Right lobe of liver (tissue), 6 donors: ENCODE measurements around the gene SETBP1. TPM values are rescaled to one million over a fixed set of nuclear protein-coding genes. Genes with fewer than 3 reads are reported as not detected.

ENCODE experiments used
- ATAC-seq, 4 donors: fragments of 200-7000 bp; cut with Tn5 transposase; one replicate each; pipeline ENCODE4 v1.9.1; 2020; ENCODE audit warnings: mild to moderate bottlenecking in 4 of 4, moderate library complexity in 4 of 4
- DNase-seq, 3 donors: peaks; one replicate each; pipeline ENCODE4 v3.0.0-alpha.2; 2020
- H3K27ac ChIP-seq, 3 donors: fragments of 200-600 bp; one replicate each; pipeline ENCODE4 v1.8.0; 2022
- H3K27me3 ChIP-seq, 2 donors: fragments of 200-600 bp; one replicate each; pipeline ENCODE4 v1.8.0; 2022
- H3K36me3 ChIP-seq, 4 donors: fragments of 200-600 bp; sonication (generic) in 1 of 4; one replicate each; pipeline versions ENCODE4 v1.5.1 to v1.8.0; 2017 to 2022; ENCODE audit warnings: control low read depth in 1 of 4
- H3K4me1 ChIP-seq, 4 donors: fragments of 200-600 bp; sonication (generic) in 1 of 4; one replicate each; pipeline versions ENCODE4 v1.5.1 to v1.8.0; 2017 to 2022; ENCODE audit warnings: control low read depth in 1 of 4
- H3K4me3 ChIP-seq, 3 donors: fragments of 200-600 bp; one replicate each; pipeline ENCODE4 v1.8.0; 2022
- H3K9me3 ChIP-seq, 4 donors: fragments of 200-600 bp; sonication (generic) in 1 of 4; one replicate each; pipeline versions ENCODE4 v1.5.1 to v1.8.0; 2017 to 2022; ENCODE audit warnings: control low read depth in 1 of 4
- CTCF ChIP-seq, 4 donors: fragments of 200-600 bp in 3 of 4; fragments of 450-650 bp in 1 of 4; IDR thresholded peaks; one replicate each; pipeline versions ENCODE4 v1.5.1 to v1.8.0; 2016 to 2022; ENCODE audit warnings: antibody characterized with exemption in 4 of 4, mild to moderate bottlenecking in 2 of 4
- POLR2A ChIP-seq: fragments of 450-650 bp; IDR thresholded peaks from one replicate; pipeline ENCODE4 v1.6.1; 2017; ENCODE audit warnings: antibody characterized with exemption, mild to moderate bottlenecking
- WGBS: methylation state at CpG from one replicate; pipeline ENCODE4 v1.1.6; 2018; ENCODE audit warnings: low coverage, low lambda C conversion rate; ENCODE audit not compliant: insufficient coverage; ENCODE audit errors: missing lambda C conversion rate; 5-methylcytosine and 5-hydroxymethylcytosine counted together
- intact Hi-C, 2 donors: fragments of 100-400 bp; cut with DNase I; formaldehyde crosslinking; loops; one replicate each; pipeline versions ENCODE4 v1.11.2 to v1.14.1; 2022
- total RNA-seq, 6 experiments: library from RNA; depleted of rRNA in 2 of 6; stranded (reverse); fragments of >200 nt in 2 of 6; fragmentation: NEBNext Ultra II Directional in 3 of 6; extraction: Animal tissue kit (Norgen Biotek cat#: 25700) in 3 of 6; gene quantifications; one replicate each; pipeline versions ENCODE4 v1.1.0 to v1.2.4, GENCODE V29; 2016 to 2023
- donor health status: DM: no; HTN: yes; CAD: no.
- donor health status: DM: no; HTN: no; CAD: no.
- donor health status: DM: no; HTN: no; CAD: no.
- donor health status: DM: no; HTN: yes; CAD: no.
- donor health status: DM: no; HTN: yes; CAD: no.

SETBP1 gene
- total RNA-seq, 6 experiments from 2014 or later: 14.3 to 29.1 (median 16.6) TPM

DNA sequence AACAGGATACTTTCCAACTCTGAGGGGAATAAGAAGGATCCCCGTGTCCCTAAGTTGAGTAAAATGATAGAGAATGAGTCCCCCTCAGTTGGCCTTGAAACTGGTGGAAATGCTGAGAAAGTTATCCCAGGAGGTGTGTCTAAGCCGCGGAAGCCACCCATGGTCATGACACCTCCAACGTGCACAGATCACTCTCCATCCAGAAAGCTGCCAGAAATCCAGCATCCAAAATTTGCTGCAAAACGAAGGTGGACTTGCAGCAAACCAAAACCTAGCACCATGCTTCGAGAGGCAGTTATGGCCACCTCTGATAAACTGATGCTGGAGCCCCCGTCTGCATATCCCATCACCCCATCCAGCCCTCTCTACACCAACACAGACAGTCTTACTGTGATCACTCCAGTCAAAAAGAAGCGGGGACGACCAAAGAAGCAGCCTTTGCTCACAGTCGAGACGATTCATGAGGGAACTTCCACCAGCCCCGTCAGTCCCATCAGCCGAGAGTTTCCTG, 270.1 kb downstream of the SETBP1 start:
- intact Hi-C loops: no loop called here
- Histone ChIP-seq H3K27ac (no peak overlapping the region), H3K27me3 (no peaks in the 10 kb centered on the region), H3K4me3 (no peak overlapping the region), H3K9me3 (no peaks in the 10 kb centered on the region), H3K4me1 (peaks cover 0 to 7% (median 2%) of the 10 kb centered on the region in 4 donors), H3K36me3 (peaks cover 0 to 8% (median 3%) of the 10 kb centered on the region in 4 donors)
- TF ChIP-seq POLR2A (no peak), CTCF (IDR thresholded peaks at IDR 0.05) (no peak)
- WGBS: 83% methylated on average over 9 of the region's 13 CpGs
- DNase-seq (no peak), ATAC-seq (no peak)

- ATAC-seq (no peak), DNase-seq (no peak)
- Histone ChIP-seq H3K4me1 (peaks cover 0 to 2% (median 0%) of the 10 kb centered on the region in 4 donors), H3K4me3 (no peak overlapping the region), H3K36me3 (peaks cover 0 to 8% (median 3%) of the 10 kb centered on the region in 4 donors), H3K27ac (no peak overlapping the region), H3K9me3 (no peaks in the 10 kb centered on the region), H3K27me3 (no peaks in the 10 kb centered on the region)
- TF ChIP-seq CTCF (IDR thresholded peaks at IDR 0.05): no peak
- TF ChIP-seq POLR2A: no peak
- WGBS: 95% methylated on average over 7 of the region's 14 CpGs
- intact Hi-C loops: no loop called here
Observed at GRCh38 chr18:44951748-44952147, 271.1 kb downstream of the SETBP1 start.

DNA sequence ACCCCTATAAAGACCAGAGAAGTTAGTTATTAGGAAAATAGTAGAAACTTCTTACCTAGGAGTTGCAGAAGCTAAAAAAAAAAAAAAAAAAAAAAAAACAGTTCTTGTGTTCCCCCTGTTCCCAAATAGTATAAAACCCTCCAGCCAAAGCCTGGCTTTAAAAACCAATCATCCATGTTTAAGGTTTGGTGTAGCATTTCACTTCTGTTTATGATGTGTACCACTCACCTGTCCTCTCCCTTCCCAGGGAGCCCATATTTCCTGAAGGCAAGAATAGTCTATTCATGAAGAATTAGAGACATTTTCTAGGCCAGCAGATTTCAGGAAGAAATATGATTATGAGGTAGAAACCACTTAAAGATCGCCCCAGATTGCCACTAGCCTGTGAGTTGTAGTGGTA, 273.6 kb downstream of the SETBP1 start:
- H3K4me1 ChIP-seq: peaks cover 0 to 15% (median 0%) of the 10 kb centered on the region in 4 donors
- intact Hi-C loops: no loop called here
- ATAC-seq (no peak), DNase-seq (no peak)
- H3K4me3 ChIP-seq: no peak overlapping the region
- H3K27ac ChIP-seq: no peak overlapping the region
- WGBS: 43% methylated on average over 1 of the region's 1 CpG
- no peaks in the 10 kb centered on the region for H3K27me3 ChIP-seq
- peaks cover 0 to 8% (median 3%) of the 10 kb centered on the region in 4 donors for H3K36me3 ChIP-seq
- TF ChIP-seq POLR2A (no peak), CTCF (IDR thresholded peaks at IDR 0.05) (no peak)
- no peaks in the 10 kb centered on the region for H3K9me3 ChIP-seq

- Histone ChIP-seq H3K27me3 (no peaks in the 10 kb centered on the region), H3K4me1 (peaks cover 0 to 15% (median 0%) of the 10 kb centered on the region in 4 donors), H3K27ac (no peak overlapping the region), H3K36me3 (peaks cover 0 to 4% (median 0%) of the 10 kb centered on the region in 4 donors), H3K9me3 (no peaks in the 10 kb centered on the region), H3K4me3 (no peak overlapping the region)
- 100% methylated on average over 1 of the region's 1 CpG for WGBS
- intact Hi-C loops: no loop called here
- ATAC-seq (no peak), DNase-seq (no peak)
- TF ChIP-seq POLR2A (no peak), CTCF (IDR thresholded peaks at IDR 0.05) (no peak)
Observed at GRCh38 chr18:44955825-44956224, 275.1 kb downstream of the SETBP1 start.

DNA sequence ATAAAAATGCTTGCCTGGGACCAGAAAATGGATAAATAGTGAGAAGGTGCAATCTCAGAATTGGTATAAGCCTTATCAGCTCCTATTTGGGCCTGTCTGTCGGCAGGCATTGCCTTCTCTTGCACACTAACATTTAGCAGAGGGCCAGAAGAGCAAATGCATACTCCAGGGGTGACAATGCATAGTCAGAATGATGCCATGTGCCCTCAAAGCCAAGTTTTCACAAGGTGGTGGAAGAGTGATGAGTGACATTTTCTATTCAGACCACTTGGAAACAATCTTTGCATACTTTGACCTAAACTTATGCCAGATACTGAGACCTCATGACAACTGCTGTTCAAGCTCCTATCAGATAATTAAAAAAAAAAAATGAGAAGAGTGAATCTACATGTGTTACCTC, 276.3 kb downstream of the SETBP1 start:
- Histone ChIP-seq H3K9me3 (no peaks in the 10 kb centered on the region), H3K36me3 (peaks cover 0 to 4% (median 0%) of the 10 kb centered on the region in 4 donors), H3K27me3 (no peaks in the 10 kb centered on the region), H3K4me1 (peaks cover 0 to 15% (median 0%) of the 10 kb centered on the region in 4 donors), H3K27ac (no peak overlapping the region), H3K4me3 (no peak overlapping the region)
- DNase-seq: no peak
- no peak for ATAC-seq
- TF ChIP-seq POLR2A (no peak), CTCF (IDR thresholded peaks at IDR 0.05) (no peak)
- 100% methylated on average over 1 of the region's 1 CpG for WGBS
- intact Hi-C loops: no loop called here
